Tongue (tissue), 2 donors: ENCODE measurements around the gene FAM162B. TPM values are rescaled to one million over a fixed set of nuclear protein-coding genes. Genes with fewer than 3 reads are reported as not detected.
"Not testable (repeated sequence)": the region's sequence is repeated elsewhere in the genome, so short reads cannot be mapped to it uniquely, and the experiment has no call there.

ENCODE experiments used
- DNase-seq: peaks from one replicate; pipeline ENCODE4 v3.0.0-alpha.2; 2015
- total RNA-seq: library from RNA; depleted of rRNA; stranded (reverse); fragments of >200 nt; gene quantifications from one replicate; pipeline ENCODE4 v1.2.3, GENCODE V29; 2014

FAM162B gene
- total RNA-seq, 1 donor from 2014 or later, result 7.9 TPM

DNA sequence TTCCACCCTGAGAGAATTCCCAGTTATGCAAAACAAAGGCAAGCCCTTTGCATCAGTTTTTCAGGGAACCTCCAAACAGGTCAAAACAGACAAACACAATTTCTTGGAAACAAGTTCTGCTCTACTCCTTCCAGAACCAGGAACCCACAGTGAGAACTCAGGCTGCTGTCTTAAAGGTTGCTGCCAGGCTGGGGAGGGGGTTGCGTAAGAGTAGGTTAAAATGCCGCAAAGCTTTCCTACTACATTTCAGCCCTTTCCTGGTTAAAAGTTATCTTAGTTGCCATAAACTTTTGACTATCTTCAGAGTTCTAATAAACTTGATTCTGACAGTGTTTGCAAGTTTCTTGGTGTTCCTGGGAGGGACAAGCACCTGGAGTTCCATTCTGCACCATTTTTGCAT is 50.8 kb downstream of the FAM162B start:
- no peak for DNase-seq

DNA sequence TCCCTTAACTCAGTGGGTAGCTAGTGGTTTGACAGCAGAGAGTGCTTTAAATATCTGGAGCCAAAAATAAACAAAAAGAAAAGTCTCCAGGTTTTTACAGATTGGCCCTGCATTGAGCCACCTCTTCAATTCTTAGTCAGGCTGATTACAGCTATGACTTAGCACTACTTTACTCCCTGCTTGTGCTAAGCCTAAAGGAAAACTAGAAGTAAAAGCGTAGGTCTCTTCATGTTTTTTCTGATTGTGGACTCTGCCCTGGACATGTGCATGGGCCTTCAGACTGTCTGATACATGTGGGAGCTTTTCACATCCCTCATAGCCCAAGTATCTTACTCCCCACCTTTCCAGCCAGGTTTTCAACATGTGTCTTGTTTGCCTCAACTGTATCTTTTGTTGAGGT is 51.2 kb downstream of the FAM162B start:
- no peak for DNase-seq

DNA sequence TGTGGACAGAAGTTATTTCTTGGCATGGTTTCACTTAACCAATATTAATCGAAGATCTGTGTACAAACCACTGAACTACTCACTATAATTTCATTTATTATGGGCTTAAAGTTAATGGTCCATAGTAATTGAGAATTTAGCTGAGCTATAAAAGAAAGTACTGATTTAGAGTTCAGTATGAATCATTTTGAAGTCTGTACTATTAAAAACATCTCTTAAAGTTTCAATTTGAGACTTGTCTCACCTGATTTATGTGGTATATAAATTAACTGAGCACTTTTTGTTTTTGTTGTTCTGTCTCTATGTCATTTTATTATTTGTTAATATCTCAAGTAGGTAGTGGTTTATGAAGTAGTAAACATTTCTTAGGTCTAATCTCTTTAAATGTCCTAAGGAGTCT is 59.6 kb downstream of the FAM162B start:
- no peak for DNase-seq

DNA sequence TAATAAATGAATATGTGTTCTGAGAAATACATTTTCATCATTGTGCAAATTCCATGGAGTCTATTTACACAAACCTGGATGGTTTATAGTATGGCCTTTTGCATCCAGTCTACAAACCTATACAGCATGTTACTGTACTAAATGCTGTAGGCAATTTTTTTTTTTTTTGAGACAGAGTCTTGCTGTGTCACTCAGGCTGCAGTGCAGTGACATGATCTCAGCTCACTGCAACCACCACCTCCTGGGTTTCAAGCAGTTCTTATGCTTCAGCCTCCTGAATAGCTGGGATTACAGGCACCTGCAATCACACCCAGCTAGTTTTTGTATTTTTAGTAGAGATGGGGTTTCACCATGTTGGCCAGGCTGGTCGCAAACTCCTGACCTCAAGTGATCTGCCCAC is 61.6 kb downstream of the FAM162B start:
- not testable (repeated sequence) for DNase-seq

Other genes starting within 250 kb of the FAM162B start
- 0.31 TPM for gene TRAPPC3L, start 220.0 kb downstream of the FAM162B start, total RNA-seq
- gene CALHM4, start 212.0 kb downstream of the FAM162B start, total RNA-seq, result not detected
- 18.0 TPM for gene RWDD1, start 194.2 kb downstream of the FAM162B start, total RNA-seq
- gene RSPH4A, start 149.2 kb downstream of the FAM162B start, total RNA-seq, result 0.62 TPM
- gene ZUP1, start 97.0 kb downstream of the FAM162B start, total RNA-seq, result 15.9 TPM
- 19.2 TPM for gene KPNA5, start 84.5 kb downstream of the FAM162B start, total RNA-seq
- not detected for gene GPRC6A, start 63.4 kb upstream of the FAM162B start, total RNA-seq
- not detected for gene RFX6, start 111.5 kb upstream of the FAM162B start, total RNA-seq